B cell (primary cell): ENCODE data around the gene VPS39. TPM values are rescaled to one million over a fixed set of nuclear protein-coding genes. Genes with fewer than 3 reads are reported as not detected.

ENCODE experiments used
- ATAC-seq: fragments of 200-7000 bp; cut with Tn5 transposase; one replicate; pipeline ENCODE4 v1.10.0; 2021; ENCODE audit warnings: low read depth, mild to moderate bottlenecking, moderate number of reproducible peaks, moderate library complexity
- CTCF ChIA-PET: fragments of 350-600 bp; sonication (Branson Sonifier 250); formaldehyde crosslinking; loops from one replicate; lab custom pipeline; 2021; ENCODE audit warnings: antibody characterized with exemption, inconsistent platforms; lab: Charles Lee
- POLR2A ChIA-PET: fragments of 350-600 bp; sonication (Branson Sonifier 250); formaldehyde crosslinking; loops from one replicate; lab custom pipeline; 2021; ENCODE audit warnings: antibody characterized with exemption; lab: Charles Lee
- DNase-seq: peaks from one replicate; pipeline ENCODE4 v3.0.0; 2013
- H2AFZ ChIP-seq: 2 replicates; pipeline ENCODE4 v1.6.1; 2012; ENCODE audit warnings: mild to moderate bottlenecking, low read depth, low read length; ENCODE audit not compliant: insufficient read depth, poor library complexity, severe bottlenecking
- H3K27ac ChIP-seq, 2 donors: 1 replicate in 1 of 2; 2 replicates in 1 of 2; pipeline ENCODE4 v1.5.1; 2012 to 2013; ENCODE audit warnings: low read length in 2 of 2, mild to moderate bottlenecking in 2 of 2, moderate library complexity in 1 of 2
- H3K27me3 ChIP-seq, 4 experiments: fragments of 200-600 bp in 1 of 4; sonication (generic) in 1 of 4; replicated peaks in 1 of 4; 1 replicate in 2 of 4; 2 replicates in 2 of 4; pipeline versions ENCODE4 v1.6.1 to v1.7.0; 2013 to 2016; ENCODE audit warnings: low read length in 3 of 4, mild to moderate bottlenecking in 2 of 4, mixed read lengths in 1 of 4, moderate library complexity in 1 of 4; ENCODE audit not compliant: insufficient read depth in 4 of 4, control insufficient read depth in 3 of 4; ENCODE audit errors: control extremely low read depth in 1 of 4
- H3K36me3 ChIP-seq, 2 experiments: replicated peaks in 1 of 2; 1 replicate in 1 of 2; 2 replicates in 1 of 2; pipeline versions ENCODE4 v1.6.1 to v1.7.1; 2013; ENCODE audit warnings: low read length in 1 of 2; ENCODE audit not compliant: insufficient read depth in 2 of 2, control insufficient read depth in 1 of 2; ENCODE audit errors: control extremely low read depth in 1 of 2, extremely low read depth in 1 of 2
- H3K4me1 ChIP-seq, 2 donors: fragments of 200-600 bp in 1 of 2; sonication (generic) in 1 of 2; 1 replicate in 1 of 2; 2 replicates in 1 of 2; pipeline versions ENCODE4 v1.5.1 to v1.6.1; 2013 to 2017; ENCODE audit warnings: low read length in 2 of 2; ENCODE audit not compliant: control insufficient read depth in 2 of 2, insufficient read depth in 2 of 2
- H3K4me2 ChIP-seq: replicated peaks from 2 replicates; pipeline ENCODE3; 2012; ENCODE audit warnings: mild to moderate bottlenecking, low read depth, low read length; ENCODE audit not compliant: poor library complexity, severe bottlenecking
- H3K4me3 ChIP-seq, 5 experiments: fragments of 200-600 bp in 1 of 5; sonication (generic) in 1 of 5; 1 replicate in 3 of 5; 2 replicates in 2 of 5; pipeline versions ENCODE4 v1.5.1 to v1.7.0; 2011 to 2016; ENCODE audit warnings: low read length in 4 of 5, mild to moderate bottlenecking in 4 of 5, low read depth in 2 of 5, control low read depth in 1 of 5, moderate library complexity in 1 of 5; ENCODE audit not compliant: insufficient read depth in 1 of 5; ENCODE audit errors: control extremely low read depth in 1 of 5, extremely low read depth in 1 of 5
- H3K79me2 ChIP-seq: fragments of 200-600 bp; sonication (generic); one replicate; pipeline ENCODE4 v1.6.0; 2016; ENCODE audit warnings: low read length; ENCODE audit not compliant: control insufficient read depth, insufficient read depth
- H3K9ac ChIP-seq: fragments of 200-600 bp; sonication (generic); 2 replicates; pipeline ENCODE4 v1.6.1; 2017; ENCODE audit warnings: mild to moderate bottlenecking, low read length, moderate library complexity
- H3K9me3 ChIP-seq, 3 donors: one replicate each; pipeline versions ENCODE4 v1.6.1 to v1.7.1; 2013; ENCODE audit warnings: low read length in 2 of 3; ENCODE audit not compliant: control insufficient read depth in 2 of 3, insufficient read depth in 1 of 3; ENCODE audit errors: control extremely low read depth in 1 of 3
- H4K20me1 ChIP-seq: 2 replicates; pipeline ENCODE4 v1.6.0; 2012; ENCODE audit warnings: mild to moderate bottlenecking, low read length; ENCODE audit not compliant: insufficient read depth, control insufficient read depth, poor library complexity, severe bottlenecking
- H3K27ac Mint-ChIP-seq: one replicate; pipeline ENCODE4 v1.8.0; 2021; ENCODE audit warnings: mixed read lengths
- H3K27me3 Mint-ChIP-seq: one replicate; pipeline ENCODE4 v1.8.0; 2021; ENCODE audit warnings: mixed read lengths
- H3K4me1 Mint-ChIP-seq: one replicate; pipeline ENCODE4 v1.8.0; 2021; ENCODE audit warnings: mixed read lengths
- H3K4me3 Mint-ChIP-seq: one replicate; pipeline ENCODE4 v1.8.0; 2021; ENCODE audit warnings: mixed read lengths
- H3K9me3 Mint-ChIP-seq: one replicate; pipeline ENCODE4 v1.8.0; 2022; ENCODE audit warnings: mixed read lengths; ENCODE audit not compliant: insufficient read depth
- CTCF ChIP-seq: fragments of 200-600 bp; IDR thresholded peaks from one replicate; pipeline ENCODE4 v1.8.0; 2022; ENCODE audit warnings: antibody characterized with exemption, mild to moderate bottlenecking
- EZH2 ChIP-seq: IDR thresholded peaks from 2 replicates; pipeline ENCODE4 v1.6.1; 2012; ENCODE audit warnings: borderline replicate concordance, low read depth, mild to moderate bottlenecking, moderate library complexity, low read length; ENCODE audit not compliant: insufficient read depth, poor library complexity, severe bottlenecking
- WGBS: methylation state at CpG from one replicate; pipeline ENCODE4 v1.1.5; 2013; ENCODE audit warnings: missing lambda C conversion rate; ENCODE audit not compliant: insufficient coverage; 5-methylcytosine and 5-hydroxymethylcytosine counted together
- intact Hi-C: fragments of 100-400 bp; cut with micrococcal nuclease; formaldehyde crosslinking; loops from one replicate; pipeline ENCODE4 v1.10.0; 2022
- polyA plus RNA-seq: library from polyadenylated mRNA; depleted of rRNA; stranded (reverse); fragments of >200 nt; gene quantifications from 2 replicates; pipeline ENCODE4 v1.2.3, GENCODE V29; 2012
- total RNA-seq, 2 donors: library from RNA; stranded (reverse); fragments of 120-200 nt in 1 of 2; gene quantifications; 1 replicate in 1 of 2; 2 replicates in 1 of 2; pipeline versions ENCODE4 v1.2.3 to v1.2.4, GENCODE V29; 2013 to 2022

Gene VPS39
- total and polyA plus RNA-seq, 2 donors (not counting 1 experiment from before 2014, with no cell fraction given): 82.8 to 145 TPM

DNA sequence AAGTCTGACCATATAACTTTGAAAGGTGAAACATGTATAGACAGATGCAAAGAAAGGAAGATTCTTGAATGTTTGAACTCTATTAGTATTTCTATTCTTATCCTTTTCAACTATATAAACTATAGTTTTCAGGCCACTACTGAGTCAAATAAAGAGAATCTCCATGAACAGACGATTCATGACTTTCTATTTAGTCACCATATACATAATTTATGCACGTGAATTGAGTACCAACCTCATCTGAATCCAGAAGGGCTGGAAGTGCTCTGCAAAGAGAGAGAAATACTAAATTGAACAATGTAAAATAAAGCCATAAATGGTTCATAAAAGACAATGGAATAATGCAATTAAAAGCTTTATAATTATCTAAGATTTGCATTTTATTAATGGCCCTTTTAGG lies 9.5 kb upstream of the VPS39 start:
- H3K27me3 ChIP-seq: no peaks in the 10 kb centered on the region
- DNase-seq (no peak), ATAC-seq (no peak)
- H3K9ac ChIP-seq: no peak overlapping the region
- intact Hi-C loops: no loop called here
- TF ChIP-seq EZH2: no peak
- ChIA-PET POLR2A (no interaction called here), CTCF (no interaction called here)
- H3K4me3 ChIP-seq: no peak overlapping the region
- no peaks in the 10 kb centered on the region for H3K27me3 Mint-ChIP-seq
- no peak overlapping the region for H3K4me2 ChIP-seq
- no peak overlapping the region for H3K27ac ChIP-seq
- no peaks in the 10 kb centered on the region for H3K79me2 ChIP-seq
- H3K27ac Mint-ChIP-seq: peak overlapping the region; percentile 20
- H3K9me3 ChIP-seq: peaks cover 0 to 1% (median 0%) of the 10 kb centered on the region in 3 donors
- peaks cover 13 to 38% of the 10 kb centered on the region in 2 experiments for H3K36me3 ChIP-seq
- no peaks in the 10 kb centered on the region for H3K9me3 Mint-ChIP-seq
- no peak overlapping the region for H3K4me3 Mint-ChIP-seq
- no CpG with 5 or more reads among the region's 2 CpGs for WGBS
- H3K4me1 Mint-ChIP-seq: peaks cover 23% of the 10 kb centered on the region
- no peak overlapping the region for H2AFZ ChIP-seq
- H3K4me1 ChIP-seq: peaks cover 11 to 19% of the 10 kb centered on the region in 2 donors
- H4K20me1 ChIP-seq: no peaks in the 10 kb centered on the region

- Mint-ChIP-seq H3K9me3 (no peaks in the 10 kb centered on the region), H3K4me1 (peaks cover 23% of the 10 kb centered on the region), H3K27me3 (no peaks in the 10 kb centered on the region), H3K27ac (peak overlapping the region; percentile 46), H3K4me3 (no peak overlapping the region)
- H3K36me3 ChIP-seq: peaks cover 13 to 49% of the 10 kb centered on the region in 2 experiments
- no peaks in the 10 kb centered on the region for H3K27me3 ChIP-seq
- no peak overlapping the region for H3K9ac ChIP-seq
- no peaks in the 10 kb centered on the region for H3K79me2 ChIP-seq
- H3K4me3 ChIP-seq: no peak overlapping the region
- ChIA-PET POLR2A (interaction anchor here (0.7 kb wide), 1 partner anchor 22 kb away, joined by 3 read pairs; no protein-coding TSS in a partner anchor), CTCF (no interaction called here)
- TF ChIP-seq CTCF (no peak), EZH2 (no peak)
- no CpG with 5 or more reads among the region's 4 CpGs for WGBS
- no peak overlapping the region for H2AFZ ChIP-seq
- H4K20me1 ChIP-seq: no peaks in the 10 kb centered on the region
- peaks cover 0 to 1% (median 0%) of the 10 kb centered on the region in 3 donors for H3K9me3 ChIP-seq
- H3K4me1 ChIP-seq: peaks cover 11 to 19% of the 10 kb centered on the region in 2 donors
- no peak for ATAC-seq
- no peak overlapping the region for H3K4me2 ChIP-seq
- no peak overlapping the region for H3K27ac ChIP-seq
- DNase-seq: no peak
- intact Hi-C loops: no loop called here
Measured at GRCh38 chr15:42215913-42216829, 8.1 kb upstream of the VPS39 start.
